ENCODE results near the gene FOXO6.

FOXO6 gene

DNA sequence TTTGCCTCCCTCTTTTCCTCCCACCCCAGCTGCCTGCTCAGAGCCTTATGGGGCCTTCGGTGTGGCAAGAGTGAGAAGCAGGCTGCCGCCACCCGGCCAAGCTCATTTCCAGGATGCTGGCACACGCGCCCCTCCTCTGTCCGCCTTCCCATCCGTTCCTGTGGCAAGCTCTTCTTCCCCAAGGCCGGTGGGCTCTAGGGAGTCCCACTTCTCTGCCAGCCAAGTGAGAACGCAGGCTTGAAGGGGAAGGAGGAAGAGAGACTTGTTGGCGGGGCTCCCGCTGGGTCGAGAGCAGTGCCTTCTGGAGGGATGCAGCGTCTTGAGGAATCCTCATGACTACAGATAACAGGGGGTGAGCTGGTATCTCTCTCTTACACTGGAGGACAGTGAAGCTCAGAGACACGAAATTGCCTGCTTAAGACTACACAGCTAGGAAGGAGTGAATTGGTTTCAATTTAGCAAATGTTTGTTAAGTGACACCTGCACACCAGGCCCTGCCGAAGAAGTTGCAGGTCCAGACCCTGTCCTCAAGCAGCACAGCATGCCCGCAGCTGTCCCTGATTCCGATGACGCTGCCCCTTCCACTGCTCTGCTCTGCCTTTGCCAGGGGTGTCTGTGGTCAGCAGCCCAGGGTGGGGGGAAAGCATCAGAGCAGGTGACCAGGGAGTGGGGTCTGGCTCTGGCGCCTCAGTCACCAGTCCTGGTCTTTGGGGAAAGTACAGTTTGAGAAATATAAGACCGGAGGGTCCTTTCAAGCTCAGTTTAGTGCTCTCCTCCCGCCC, 40.1 kb upstream of the FOXO6 start:
- TF ChIP-seq, protein P1, sequence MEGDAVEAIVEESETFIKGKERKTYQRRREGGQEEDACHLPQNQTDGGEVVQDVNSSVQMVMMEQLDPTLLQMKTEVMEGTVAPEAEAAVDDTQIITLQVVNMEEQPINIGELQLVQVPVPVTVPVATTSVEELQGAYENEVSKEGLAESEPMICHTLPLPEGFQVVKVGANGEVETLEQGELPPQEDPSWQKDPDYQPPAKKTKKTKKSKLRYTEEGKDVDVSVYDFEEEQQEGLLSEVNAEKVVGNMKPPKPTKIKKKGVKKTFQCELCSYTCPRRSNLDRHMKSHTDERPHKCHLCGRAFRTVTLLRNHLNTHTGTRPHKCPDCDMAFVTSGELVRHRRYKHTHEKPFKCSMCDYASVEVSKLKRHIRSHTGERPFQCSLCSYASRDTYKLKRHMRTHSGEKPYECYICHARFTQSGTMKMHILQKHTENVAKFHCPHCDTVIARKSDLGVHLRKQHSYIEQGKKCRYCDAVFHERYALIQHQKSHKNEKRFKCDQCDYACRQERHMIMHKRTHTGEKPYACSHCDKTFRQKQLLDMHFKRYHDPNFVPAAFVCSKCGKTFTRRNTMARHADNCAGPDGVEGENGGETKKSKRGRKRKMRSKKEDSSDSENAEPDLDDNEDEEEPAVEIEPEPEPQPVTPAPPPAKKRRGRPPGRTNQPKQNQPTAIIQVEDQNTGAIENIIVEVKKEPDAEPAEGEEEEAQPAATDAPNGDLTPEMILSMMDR (IDR thresholded peaks at IDR 0.05): no peak

DNA sequence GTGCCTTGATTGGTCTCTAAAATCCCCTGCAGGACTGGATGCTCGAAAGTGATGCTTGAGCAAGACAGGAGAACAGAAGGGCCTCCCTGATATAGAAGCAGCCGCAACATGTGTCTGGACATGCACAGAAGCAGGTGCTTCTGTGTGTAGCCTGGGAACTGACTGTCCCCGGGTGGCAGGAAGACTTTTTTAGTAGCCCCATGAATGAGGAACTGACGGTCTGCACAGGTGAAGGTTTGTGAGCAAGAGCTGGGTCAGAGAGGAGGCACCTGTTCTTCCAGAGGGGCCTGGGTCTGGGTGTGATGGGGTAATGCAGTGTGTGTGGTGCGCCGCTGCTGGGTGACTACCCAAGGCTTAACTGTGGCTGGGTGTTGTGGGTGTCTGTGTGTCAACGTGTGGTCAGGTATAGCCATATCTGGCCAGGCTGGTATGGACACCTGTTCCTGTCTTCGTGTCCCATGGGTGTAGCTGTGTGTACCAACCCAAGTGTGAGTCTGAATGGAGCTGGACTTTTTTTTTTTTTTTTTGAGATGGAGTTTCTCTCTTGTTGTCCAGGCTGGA, 39.1 kb upstream of the FOXO6 start:
- peaks cover 26% of the 10 kb centered on the region for H3K27me3 Mint-ChIP-seq (ENCODE audit: low read depth, poor library complexity)
- H3K4me1 Mint-ChIP-seq: peaks cover 26% of the 10 kb centered on the region
- no peak for DNase-seq
- H3K4me3 Mint-ChIP-seq: no peak overlapping the region
- TF ChIP-seq, protein P1 (IDR thresholded peaks at IDR 0.05): no peak
- H3K27ac Mint-ChIP-seq: no peak overlapping the region
- no peaks in the 10 kb centered on the region for H3K36me3 Mint-ChIP-seq (ENCODE audit: low read depth)
- H3K9me3 Mint-ChIP-seq: no peaks in the 10 kb centered on the region

More for the DNA sequence above, 40.1 kb upstream of the FOXO6 start:
- Mint-ChIP-seq H3K9me3 (no peaks in the 10 kb centered on the region), H3K4me1 (peaks cover 27% of the 10 kb centered on the region), H3K27me3 (ENCODE audit: low read depth, poor library complexity) (peaks cover 31% of the 10 kb centered on the region), H3K4me3 (no peak overlapping the region), H3K36me3 (ENCODE audit: low read depth) (no peaks in the 10 kb centered on the region), H3K27ac (no peak overlapping the region)
- DNase-seq: no peak

DNA sequence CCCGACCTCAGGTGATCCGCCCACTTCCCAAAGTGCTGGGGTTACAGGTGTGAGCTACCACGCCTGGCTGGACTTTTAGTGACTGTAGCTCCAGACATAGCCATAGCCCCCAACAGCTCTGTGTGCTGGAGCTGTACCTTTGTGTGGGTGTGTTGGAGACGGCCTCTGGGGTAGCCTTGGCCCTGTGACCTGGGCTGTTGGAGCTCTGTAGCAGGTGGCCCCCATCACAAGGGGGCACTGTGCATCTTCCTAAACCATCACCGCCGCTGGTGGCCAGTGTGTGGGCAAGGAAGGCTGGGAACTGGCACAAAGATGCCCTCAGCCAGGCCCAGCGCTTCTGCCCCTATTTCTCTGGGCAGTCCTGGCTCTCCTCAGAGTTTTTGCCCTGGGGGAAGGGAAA, 38.4 kb upstream of the FOXO6 start:
- H3K4me3 Mint-ChIP-seq: no peak overlapping the region
- no peaks in the 10 kb centered on the region for H3K36me3 Mint-ChIP-seq (ENCODE audit: low read depth)
- DNase-seq: peak; percentile 50
- peaks cover 26% of the 10 kb centered on the region for H3K4me1 Mint-ChIP-seq
- no peak overlapping the region for H3K27ac Mint-ChIP-seq
- no peaks in the 10 kb centered on the region for H3K9me3 Mint-ChIP-seq
- peaks cover 22% of the 10 kb centered on the region for H3K27me3 Mint-ChIP-seq (ENCODE audit: low read depth, poor library complexity)
- TF ChIP-seq, protein P1 (IDR thresholded peaks at IDR 0.05): peak; percentile 43

DNA sequence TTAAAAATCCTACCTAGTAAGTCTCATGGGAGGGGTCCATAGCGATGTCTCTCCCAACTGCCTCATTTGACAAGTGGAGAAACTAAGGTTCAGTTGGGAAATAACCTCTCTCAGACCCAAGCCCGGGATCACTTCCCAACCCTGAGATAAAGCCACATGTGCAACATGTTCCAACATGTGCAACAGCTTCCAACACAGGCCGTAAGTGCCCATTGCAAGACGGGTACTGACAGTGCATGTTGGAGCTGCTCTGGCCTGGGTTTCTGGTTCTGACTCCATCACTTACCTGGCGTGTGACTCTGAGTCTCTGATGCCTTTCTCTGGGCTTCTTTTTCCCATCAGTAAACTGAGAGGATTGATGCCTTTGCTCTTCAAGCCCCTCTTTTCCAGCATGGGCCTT, 38.0 kb upstream of the FOXO6 start:
- DNase-seq: no peak
- Mint-ChIP-seq H3K36me3 (ENCODE audit: low read depth) (no peaks in the 10 kb centered on the region), H3K4me3 (no peak overlapping the region), H3K9me3 (no peaks in the 10 kb centered on the region), H3K4me1 (peaks cover 26% of the 10 kb centered on the region), H3K27me3 (ENCODE audit: low read depth, poor library complexity) (peaks cover 22% of the 10 kb centered on the region), H3K27ac (no peak overlapping the region)
- TF ChIP-seq, protein P1 (IDR thresholded peaks at IDR 0.05): no peak

DNA sequence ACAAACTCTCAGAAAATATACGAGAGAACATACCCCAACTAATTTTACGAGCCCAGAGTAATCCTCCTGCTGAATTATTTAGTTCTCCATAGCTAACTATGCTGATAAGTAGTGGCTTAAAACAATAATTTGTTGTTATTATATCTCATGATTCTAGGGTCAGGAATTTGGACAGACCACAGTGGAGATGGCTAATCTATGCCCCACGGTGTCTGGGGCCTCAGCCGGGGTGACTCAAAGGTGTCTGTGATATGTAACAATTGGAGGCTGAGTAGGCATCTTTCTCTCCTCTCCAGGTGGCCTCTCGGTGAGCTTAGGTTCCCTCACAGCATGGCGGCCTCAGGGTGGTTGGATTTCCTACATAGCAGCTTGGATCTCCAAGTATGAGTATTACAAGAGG, 35.4 kb upstream of the FOXO6 start:
- DNase-seq: no peak
- Mint-ChIP-seq H3K27ac (no peak overlapping the region), H3K36me3 (ENCODE audit: low read depth) (no peaks in the 10 kb centered on the region), H3K9me3 (no peaks in the 10 kb centered on the region), H3K4me1 (peaks cover 13% of the 10 kb centered on the region), H3K27me3 (ENCODE audit: low read depth, poor library complexity) (peaks cover 18% of the 10 kb centered on the region), H3K4me3 (no peak overlapping the region)
- TF ChIP-seq, protein P1 (IDR thresholded peaks at IDR 0.05): no peak

Data from nephron progenitor cell (in vitro differentiated cells).